Measurements from ENCODE around the gene C12orf56. TPM values are rescaled to one million over a fixed set of nuclear protein-coding genes. Genes with fewer than 3 reads are reported as not detected.

Gene C12orf56
- total RNA-seq, 2 experiments from 2014 or later, result not detected

GRCh38 chr12:64269161-64269560, 121.4 kb downstream of the C12orf56 start:
- Mint-ChIP-seq H3K9me3 (no peaks in the 10 kb centered on the region), H3K4me3 (no peak overlapping the region), H3K27ac (no peak overlapping the region), H3K4me1 (ENCODE audit: low read depth) (peaks cover 4% of the 10 kb centered on the region), H3K27me3 (no peaks in the 10 kb centered on the region), H3K36me3 (ENCODE audit: low read depth) (no peaks in the 10 kb centered on the region)
- ChIA-PET POLR2A (interaction anchor here (1.2 kb wide), 1 partner anchor 120 kb away, joined by 3 read pairs; no protein-coding TSS in a partner anchor), CTCF (no interaction called here)
- intact Hi-C loops (cut with micrococcal nuclease), result no loop called here
- no peak for DNase-seq
- no peak for ATAC-seq
- TF ChIP-seq, protein P1, sequence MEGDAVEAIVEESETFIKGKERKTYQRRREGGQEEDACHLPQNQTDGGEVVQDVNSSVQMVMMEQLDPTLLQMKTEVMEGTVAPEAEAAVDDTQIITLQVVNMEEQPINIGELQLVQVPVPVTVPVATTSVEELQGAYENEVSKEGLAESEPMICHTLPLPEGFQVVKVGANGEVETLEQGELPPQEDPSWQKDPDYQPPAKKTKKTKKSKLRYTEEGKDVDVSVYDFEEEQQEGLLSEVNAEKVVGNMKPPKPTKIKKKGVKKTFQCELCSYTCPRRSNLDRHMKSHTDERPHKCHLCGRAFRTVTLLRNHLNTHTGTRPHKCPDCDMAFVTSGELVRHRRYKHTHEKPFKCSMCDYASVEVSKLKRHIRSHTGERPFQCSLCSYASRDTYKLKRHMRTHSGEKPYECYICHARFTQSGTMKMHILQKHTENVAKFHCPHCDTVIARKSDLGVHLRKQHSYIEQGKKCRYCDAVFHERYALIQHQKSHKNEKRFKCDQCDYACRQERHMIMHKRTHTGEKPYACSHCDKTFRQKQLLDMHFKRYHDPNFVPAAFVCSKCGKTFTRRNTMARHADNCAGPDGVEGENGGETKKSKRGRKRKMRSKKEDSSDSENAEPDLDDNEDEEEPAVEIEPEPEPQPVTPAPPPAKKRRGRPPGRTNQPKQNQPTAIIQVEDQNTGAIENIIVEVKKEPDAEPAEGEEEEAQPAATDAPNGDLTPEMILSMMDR (IDR thresholded peaks at IDR 0.05), result no peak

DNA sequence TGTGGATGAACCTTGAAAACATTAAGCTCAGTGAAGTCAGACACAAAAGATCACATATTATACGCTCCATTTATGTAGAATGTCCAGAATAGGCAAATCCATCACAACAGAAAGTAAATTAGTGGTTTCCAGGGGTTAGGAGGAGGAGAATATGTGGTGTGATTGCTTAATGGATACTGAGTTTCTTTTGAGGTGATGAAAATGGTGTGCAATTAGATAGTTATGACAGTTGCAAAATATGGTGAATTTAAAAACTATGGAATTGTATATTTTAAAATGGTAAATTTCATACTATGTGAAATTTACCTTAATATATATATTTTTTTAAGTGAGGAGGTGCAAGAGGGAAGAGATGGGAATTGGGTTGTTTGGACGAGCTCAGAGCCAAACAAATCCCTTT, 122.1 kb downstream of the C12orf56 start:
- no peak overlapping the region for H3K4me3 Mint-ChIP-seq
- TF ChIP-seq, protein P1 (IDR thresholded peaks at IDR 0.05), result no peak
- no peaks in the 10 kb centered on the region for H3K27me3 Mint-ChIP-seq
- H3K36me3 Mint-ChIP-seq (ENCODE audit: low read depth), result no peaks in the 10 kb centered on the region
- POLR2A ChIA-PET, result no interaction called here
- H3K9me3 Mint-ChIP-seq, result no peaks in the 10 kb centered on the region
- no peak overlapping the region for H3K27ac Mint-ChIP-seq
- H3K4me1 Mint-ChIP-seq (ENCODE audit: low read depth), result peaks cover 4% of the 10 kb centered on the region
- intact Hi-C loops (cut with micrococcal nuclease), result no loop called here
- ATAC-seq, result no peak
- DNase-seq, result no peak
- CTCF ChIA-PET, result no interaction called here

DNA sequence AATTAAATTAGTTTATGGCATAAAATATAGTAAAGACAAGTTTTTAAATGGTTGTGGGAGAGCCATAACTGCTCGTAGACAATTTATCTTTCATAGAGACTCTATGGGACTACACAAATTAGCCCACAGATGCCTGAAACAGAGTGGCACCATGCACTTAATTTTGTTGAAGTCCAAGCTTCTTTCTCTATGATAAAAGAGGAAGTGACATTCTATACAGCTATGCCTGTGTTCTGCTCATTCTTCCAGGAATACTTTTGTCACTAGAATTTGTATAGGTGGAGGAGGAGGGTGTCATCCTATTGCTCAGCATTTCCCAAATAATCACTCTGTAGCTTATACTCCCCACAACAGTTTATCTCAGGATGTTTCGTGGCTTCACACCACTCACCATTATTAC, 124.7 kb downstream of the C12orf56 start:
- H3K27ac Mint-ChIP-seq, result no peak overlapping the region
- no peaks in the 10 kb centered on the region for H3K36me3 Mint-ChIP-seq (ENCODE audit: low read depth)
- H3K4me1 Mint-ChIP-seq (ENCODE audit: low read depth), result peaks cover 4% of the 10 kb centered on the region
- CTCF ChIA-PET, result interaction anchor here (1.1 kb wide), 1 partner anchor 9 kb away, joined by 4 read pairs; no protein-coding TSS in a partner anchor
- no peaks in the 10 kb centered on the region for H3K9me3 Mint-ChIP-seq
- TF ChIP-seq, protein P1 (IDR thresholded peaks at IDR 0.05), result no peak
- POLR2A ChIA-PET, result no interaction called here
- DNase-seq (no peak), ATAC-seq (peak; percentile 34)
- H3K4me3 Mint-ChIP-seq, result no peak overlapping the region
- H3K27me3 Mint-ChIP-seq, result no peaks in the 10 kb centered on the region
- intact Hi-C loops (cut with micrococcal nuclease), result no loop called here

- H3K4me3 Mint-ChIP-seq, result no peak overlapping the region
- H3K9me3 Mint-ChIP-seq, result no peaks in the 10 kb centered on the region
- intact Hi-C loops (cut with micrococcal nuclease), result no loop called here
- POLR2A ChIA-PET, result no interaction called here
- ATAC-seq (no peak), DNase-seq (no peak)
- H3K27me3 Mint-ChIP-seq, result no peaks in the 10 kb centered on the region
- CTCF ChIA-PET, result interaction anchor here (1.5 kb wide), 1 partner anchor 12 kb away, joined by 5 read pairs; no protein-coding TSS in a partner anchor
- no peak overlapping the region for H3K27ac Mint-ChIP-seq
- H3K4me1 Mint-ChIP-seq (ENCODE audit: low read depth), result peaks cover 4% of the 10 kb centered on the region
- TF ChIP-seq, protein P1 (IDR thresholded peaks at IDR 0.05), result no peak
- no peaks in the 10 kb centered on the region for H3K36me3 Mint-ChIP-seq (ENCODE audit: low read depth)
Observed at GRCh38 chr12:64261813-64262212, 128.7 kb downstream of the C12orf56 start.

DNA sequence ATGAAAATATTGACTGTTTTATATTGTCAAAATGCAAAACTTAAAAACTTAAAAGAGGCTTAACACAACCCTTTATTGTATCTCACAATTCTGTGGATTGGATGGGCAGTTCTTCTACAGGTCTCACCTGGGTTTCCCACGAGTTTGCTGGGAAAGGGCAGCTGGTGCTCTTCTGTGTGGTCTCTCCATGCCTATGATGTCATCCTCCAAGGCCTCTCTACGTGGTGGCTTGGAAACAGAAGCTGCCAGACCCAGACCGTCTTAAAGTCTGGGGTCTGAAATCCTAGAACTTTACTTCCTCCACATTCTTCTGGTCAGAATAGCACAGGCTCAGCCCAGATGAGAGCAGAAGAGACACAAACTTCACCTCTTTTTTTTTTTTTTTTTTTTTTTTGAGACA, 132.0 kb downstream of the C12orf56 start:
- DNase-seq, result no peak
- Mint-ChIP-seq H3K4me3 (no peak overlapping the region), H3K36me3 (ENCODE audit: low read depth) (no peaks in the 10 kb centered on the region), H3K4me1 (ENCODE audit: low read depth) (no peaks in the 10 kb centered on the region), H3K27me3 (no peaks in the 10 kb centered on the region), H3K9me3 (no peaks in the 10 kb centered on the region), H3K27ac (no peak overlapping the region)
- POLR2A ChIA-PET, result interaction anchor here (0.8 kb wide), 1 partner anchor 414 kb away, joined by 3 read pairs; no protein-coding TSS in a partner anchor
- ATAC-seq, result no peak
- TF ChIP-seq, protein P1 (IDR thresholded peaks at IDR 0.05), result no peak
- CTCF ChIA-PET, result interaction anchor here (1.5 kb wide), 1 partner anchor 1155 kb away, joined by 5 read pairs; no protein-coding TSS in a partner anchor
- intact Hi-C loops (cut with micrococcal nuclease), result loop anchor here (5.0 to 10.0 kb wide), 2 partner anchors 416 to 594 kb away; partner anchors contain the start of genes DPY19L2 and SRGAP1

Measured in activated CD8-positive, alpha-beta T cell treated with anti-CD3 and anti-CD28 coated beads for 36 hours (primary cell).